NCI-H2196 treated with DMSO at 0.1 percent for 48 hours (cell line): ENCODE measurements around the gene MFSD2A.
"Not testable (repeated sequence)": the region's sequence is repeated elsewhere in the genome, so short reads cannot be mapped to it uniquely, and the experiment has no call there.

ENCODE experiments used
- DNase-seq: peaks from one replicate; lab custom pipeline; 2025; ENCODE audit not compliant: unreplicated experiment; lab: John Stamatoyannopoulos, UW

MFSD2A gene

DNA sequence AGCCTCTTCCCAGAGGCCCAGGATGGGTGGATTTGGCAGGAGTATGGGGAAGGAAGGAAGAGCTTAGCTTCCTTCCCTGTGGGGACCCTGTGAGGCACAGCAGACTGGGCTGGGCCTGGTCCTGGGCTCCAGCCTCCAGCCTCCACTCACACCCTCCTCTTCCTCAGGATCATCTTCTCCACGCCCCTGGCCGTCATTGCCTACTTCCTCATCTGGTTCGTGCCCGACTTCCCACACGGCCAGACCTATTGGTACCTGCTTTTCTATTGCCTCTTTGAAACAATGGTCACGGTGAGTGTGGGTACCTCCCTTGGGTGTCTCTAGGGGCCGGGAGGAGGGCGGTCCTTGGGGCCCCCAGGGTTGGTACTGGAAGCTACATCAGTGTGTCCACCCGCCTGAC, 10.1 kb downstream of the MFSD2A start:
- no peak for DNase-seq

DNA sequence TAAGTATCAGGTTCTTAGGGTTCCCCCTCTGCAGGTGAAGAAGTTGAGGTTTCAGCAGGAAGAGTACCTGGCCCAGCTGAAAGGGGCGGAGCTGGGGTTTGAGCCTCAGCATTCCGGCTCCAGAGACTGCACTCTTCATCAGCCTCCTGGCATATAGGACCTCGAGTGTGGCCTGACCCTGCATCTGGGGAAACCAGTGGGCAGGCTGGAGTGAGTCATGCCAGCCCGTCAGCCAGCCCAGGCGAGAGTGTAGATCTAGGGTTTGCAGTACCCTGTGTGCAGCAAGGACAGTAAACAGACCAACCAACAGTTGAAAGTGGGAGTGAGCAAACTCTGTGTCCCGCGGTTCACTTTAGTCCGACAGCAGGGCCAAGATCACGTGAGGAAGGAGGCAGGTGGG, 14.1 kb downstream of the MFSD2A start:
- no peak for DNase-seq

DNA sequence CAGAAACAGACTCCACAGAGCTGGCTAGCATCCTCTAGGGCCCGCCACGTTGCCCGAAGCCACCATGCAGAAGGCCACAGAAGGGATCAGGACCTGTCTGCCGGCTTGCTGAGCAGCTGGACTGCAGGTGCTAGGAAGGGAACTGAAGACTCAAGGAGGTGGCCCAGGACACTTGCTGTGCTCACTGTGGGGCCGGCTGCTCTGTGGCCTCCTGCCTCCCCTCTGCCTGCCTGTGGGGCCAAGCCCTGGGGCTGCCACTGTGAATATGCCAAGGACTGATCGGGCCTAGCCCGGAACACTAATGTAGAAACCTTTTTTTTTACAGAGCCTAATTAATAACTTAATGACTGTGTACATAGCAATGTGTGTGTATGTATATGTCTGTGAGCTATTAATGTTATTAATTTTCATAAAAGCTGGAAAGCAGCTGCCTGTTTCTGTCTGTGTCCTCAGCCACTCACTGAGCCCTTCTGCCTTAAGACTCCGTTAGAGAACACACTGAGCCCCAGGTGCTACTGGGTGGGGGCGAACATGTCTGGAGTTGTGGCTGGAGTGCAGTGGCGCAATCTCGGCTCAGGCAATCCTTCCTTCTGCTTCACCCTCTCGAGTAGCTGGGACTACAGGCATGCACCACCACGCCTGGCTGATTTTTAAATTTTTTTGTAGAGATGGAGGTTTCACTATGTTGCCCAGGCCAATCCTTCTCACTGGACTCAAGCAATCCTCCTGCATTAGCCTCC, 14.8 kb downstream of the MFSD2A start:
- DNase-seq: no peak

- no peak for DNase-seq
These were observed 15.3 kb downstream of the MFSD2A start for GRCh38 chr1:39970274-39970673.

DNA sequence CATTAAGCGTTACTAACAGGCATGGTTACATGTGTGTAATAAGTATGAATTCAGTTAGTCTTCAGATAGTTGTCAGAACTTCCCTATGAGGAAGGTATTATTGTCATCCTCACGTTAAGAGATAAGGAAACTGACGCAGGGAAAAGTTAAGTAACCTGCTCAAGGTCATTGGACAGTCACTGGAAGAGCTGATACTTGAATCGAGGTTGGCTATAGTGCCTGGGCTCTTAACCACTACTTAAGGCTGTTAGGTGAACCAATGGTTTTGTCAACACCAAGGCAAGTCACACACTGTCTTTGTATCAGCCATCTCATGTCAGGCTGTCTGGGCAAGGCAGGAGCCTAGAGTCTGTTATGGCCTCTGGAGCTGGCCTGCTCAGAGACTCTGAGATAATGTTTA, 16.2 kb downstream of the MFSD2A start:
- DNase-seq: no peak

- DNase-seq: peak; percentile 56
These were observed 18.7 kb downstream of the MFSD2A start for GRCh38 chr1:39973503-39974135.

DNA sequence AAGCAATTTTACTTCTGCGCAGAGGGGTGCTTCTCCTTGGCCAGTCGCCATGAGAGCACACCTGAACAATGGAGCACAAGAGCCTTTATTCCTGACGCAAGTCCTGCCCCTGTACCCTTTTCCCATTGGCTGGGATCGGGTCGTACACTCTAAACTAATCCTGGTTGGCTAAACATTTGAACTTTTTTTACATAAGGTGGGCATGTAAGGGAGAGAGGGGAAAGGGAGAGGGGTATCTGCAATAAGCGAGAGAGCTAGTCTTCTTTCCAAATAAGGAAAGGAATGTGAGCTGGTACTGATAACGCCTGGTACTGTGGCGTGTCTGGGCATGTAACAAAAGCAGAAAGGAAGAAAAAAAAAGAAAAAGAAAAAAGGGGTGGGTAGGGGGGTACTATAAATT, 21.8 kb downstream of the MFSD2A start:
- no peak for DNase-seq

DNA sequence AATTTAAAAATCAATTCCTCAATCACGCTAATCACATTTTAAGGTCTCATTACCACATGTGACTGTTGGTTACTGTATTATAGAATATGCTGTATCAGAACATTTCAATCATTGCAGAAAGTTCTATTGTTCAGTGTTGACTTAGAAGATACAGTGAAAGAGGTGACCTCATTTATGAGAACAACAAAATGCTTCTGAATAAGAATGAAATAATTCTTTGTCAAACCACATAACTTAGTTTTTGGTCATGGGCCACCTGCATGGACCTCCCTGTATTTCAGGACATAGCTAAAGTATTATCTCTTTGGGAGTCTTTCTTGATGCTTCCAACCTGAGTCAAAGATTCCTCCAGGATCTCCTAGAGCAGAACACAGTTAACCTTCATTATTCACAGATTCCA, 22.3 kb downstream of the MFSD2A start:
- DNase-seq: no peak

DNA sequence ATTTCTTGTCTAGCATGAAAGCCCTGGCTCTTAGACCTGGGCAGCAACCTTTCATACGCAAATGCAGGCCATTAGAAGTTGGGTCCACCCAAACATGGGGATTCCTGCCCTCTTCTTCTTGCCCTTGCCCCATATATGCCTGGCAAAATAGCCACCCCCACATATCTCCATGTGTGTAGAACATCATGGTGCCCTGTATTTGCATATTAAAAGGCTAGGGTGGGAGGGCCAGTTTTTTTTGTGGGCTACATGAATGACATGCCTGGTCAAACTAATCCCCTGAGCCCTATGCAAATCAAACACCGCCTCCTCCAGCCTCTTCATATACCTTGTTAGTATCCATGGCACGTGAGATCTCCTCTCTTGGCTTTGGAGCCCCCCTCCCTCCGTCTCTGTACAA, 24.7 kb downstream of the MFSD2A start:
- DNase-seq: no peak

GRCh38 chr1:39980555-39981313, 25.8 kb downstream of the MFSD2A start:
- DNase-seq: no peak

DNA sequence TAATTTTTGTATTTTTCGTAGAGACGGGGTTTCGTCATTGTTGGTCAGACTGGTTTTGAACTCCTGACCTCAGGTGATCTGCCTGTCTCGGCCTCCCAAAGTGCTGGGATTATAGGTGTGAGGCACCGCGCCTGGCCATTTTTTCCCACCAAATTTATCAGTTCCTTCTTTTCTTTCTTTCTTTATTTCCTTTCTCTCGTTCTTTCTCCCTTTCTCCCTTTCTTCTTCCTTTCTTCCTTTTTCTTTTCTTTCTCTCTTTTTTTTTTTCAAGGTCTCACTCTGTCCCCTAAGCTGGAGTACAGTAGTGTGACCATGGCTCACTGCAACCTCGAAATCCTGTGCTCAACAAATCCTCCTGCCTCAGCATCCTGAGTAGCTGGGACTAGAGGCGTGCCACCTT, 26.4 kb downstream of the MFSD2A start:
- DNase-seq: no peak

- DNase-seq: no peak
These were observed 27.0 kb downstream of the MFSD2A start for GRCh38 chr1:39981945-39982344.

- DNase-seq: not testable (repeated sequence)
These were observed 29.5 kb downstream of the MFSD2A start for GRCh38 chr1:39984480-39984879.

DNA sequence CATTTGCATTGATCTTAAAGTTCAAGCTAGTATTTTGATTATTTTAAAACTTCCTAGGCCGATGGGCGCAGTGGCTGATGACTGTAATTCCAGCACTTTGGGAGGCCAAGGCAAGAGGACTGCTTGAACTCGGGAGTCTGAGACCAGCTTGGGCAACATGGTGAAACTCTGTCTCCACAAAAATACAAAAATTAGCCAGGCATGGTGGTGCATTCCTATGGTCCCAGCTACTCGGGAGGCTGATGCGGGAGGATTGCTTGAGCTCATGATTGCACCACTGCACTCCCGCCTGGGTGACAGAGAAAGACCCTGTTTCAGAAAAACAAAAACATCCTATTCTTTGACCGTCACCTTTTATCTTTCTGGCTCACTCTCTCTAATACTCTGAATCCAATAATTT, 30.0 kb downstream of the MFSD2A start:
- DNase-seq: no peak

DNA sequence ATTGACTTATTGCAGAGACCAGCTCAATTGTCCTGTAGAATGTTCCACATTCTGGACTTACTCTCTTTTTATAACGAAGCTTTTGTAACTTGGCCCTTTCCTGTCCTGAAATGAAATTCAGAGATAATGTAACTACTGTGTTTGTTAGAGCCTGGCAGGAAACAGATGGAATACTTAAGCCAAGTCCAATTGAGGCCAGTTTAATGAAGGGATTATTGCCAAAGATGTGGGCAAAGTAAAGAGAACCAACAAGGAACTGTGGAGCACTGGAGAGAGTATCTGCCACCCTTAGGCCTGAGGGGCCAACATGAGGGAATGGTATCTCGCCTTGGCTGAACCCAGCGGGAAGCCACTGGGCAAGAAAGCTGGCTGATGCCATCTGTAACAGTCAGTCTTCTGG, 32.9 kb downstream of the MFSD2A start:
- no peak for DNase-seq

- no peak for DNase-seq
These were observed 33.8 kb downstream of the MFSD2A start for GRCh38 chr1:39988618-39989343.

DNA sequence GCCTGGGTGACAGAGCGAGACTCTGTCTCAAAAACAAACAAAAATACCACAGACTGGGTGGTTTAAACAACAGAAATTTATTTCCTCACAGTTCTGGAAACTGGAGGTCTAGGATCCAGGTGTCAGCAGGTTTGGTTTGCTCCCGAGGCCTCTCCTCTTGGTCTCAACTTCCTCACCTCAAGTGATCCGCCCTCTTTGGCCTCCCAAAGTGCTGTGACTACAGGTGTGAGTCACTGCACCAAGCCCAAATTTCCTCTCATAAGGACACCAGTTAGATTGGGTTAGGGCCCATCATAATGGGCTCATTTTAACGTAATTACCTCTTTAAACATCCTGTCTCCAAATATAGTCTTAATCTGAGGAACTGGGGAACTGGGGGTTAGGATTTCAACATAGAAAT, 35.5 kb downstream of the MFSD2A start:
- no peak for DNase-seq

- no peak for DNase-seq
These were observed 37.3 kb downstream of the MFSD2A start for GRCh38 chr1:39992234-39992633.

DNA sequence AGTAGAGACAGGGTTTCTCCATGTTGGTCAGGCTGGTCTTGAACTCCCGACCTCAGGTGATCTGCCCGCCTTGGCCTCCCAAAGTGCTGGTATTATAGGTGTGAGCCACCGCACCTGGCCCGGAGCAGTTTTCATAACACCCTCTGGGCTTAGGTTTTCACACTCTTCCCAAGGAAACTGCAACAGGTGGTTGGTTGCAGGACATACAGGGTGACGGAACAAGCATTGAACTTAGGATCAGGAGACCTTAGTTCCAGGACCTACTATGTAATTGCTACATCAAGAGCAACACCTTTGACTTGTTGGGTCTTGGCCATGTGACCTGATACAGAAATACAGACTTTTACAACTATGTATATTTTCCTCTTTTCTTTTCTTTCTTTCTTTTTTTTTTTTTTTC, 37.9 kb downstream of the MFSD2A start:
- no peak for DNase-seq

DNA sequence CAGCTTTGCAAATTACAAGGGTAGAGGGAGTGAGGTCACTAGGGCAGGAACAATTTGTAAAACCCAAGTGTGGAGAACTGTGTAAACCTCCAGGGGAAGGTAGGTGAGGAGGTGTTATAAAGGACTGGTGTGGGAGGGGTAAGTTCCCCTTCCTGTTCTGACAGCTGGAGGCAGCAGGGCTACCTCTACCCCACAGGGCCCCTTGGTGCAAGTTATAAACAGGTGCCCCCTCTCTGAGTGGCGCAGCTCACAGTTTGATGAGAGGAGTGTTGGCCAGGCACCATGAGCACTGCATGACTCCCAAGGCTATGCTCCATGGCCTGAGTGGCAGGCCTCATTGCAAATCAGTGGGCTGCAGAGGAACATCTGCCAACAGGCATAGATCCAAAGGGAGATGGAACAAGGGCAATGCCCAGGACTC, 41.0 kb downstream of the MFSD2A start:
- DNase-seq: no peak

- DNase-seq: no peak
These were observed 41.6 kb downstream of the MFSD2A start for GRCh38 chr1:39996396-39997004.
